NCI-H128 (cell line): ENCODE measurements around the gene TNK1.

Source experiments
- DNase-seq: peaks from one replicate; lab custom pipeline; 2025; ENCODE audit not compliant: unreplicated experiment; lab: John Stamatoyannopoulos, UW

TNK1 gene

GRCh38 chr17:7431231-7431630 is 50.3 kb downstream of the TNK1 start:
- no peak for DNase-seq

GRCh38 chr17:7432296-7432695 is 51.4 kb downstream of the TNK1 start:
- DNase-seq: no peak

- DNase-seq: no peak
Measured at GRCh38 chr17:7435676-7436555, 55.0 kb downstream of the TNK1 start.

GRCh38 chr17:7436556-7437368 is 55.9 kb downstream of the TNK1 start:
- DNase-seq: peak; percentile 47

GRCh38 chr17:7437369-7437863 is 56.5 kb downstream of the TNK1 start:
- no peak for DNase-seq

- no peak for DNase-seq
Measured at GRCh38 chr17:7437950-7438614, 57.2 kb downstream of the TNK1 start.

GRCh38 chr17:7438656-7439460 is 58.0 kb downstream of the TNK1 start:
- no peak for DNase-seq
